ENCODE results near the gene POU2AF3.

The POU2AF3 gene

DNA sequence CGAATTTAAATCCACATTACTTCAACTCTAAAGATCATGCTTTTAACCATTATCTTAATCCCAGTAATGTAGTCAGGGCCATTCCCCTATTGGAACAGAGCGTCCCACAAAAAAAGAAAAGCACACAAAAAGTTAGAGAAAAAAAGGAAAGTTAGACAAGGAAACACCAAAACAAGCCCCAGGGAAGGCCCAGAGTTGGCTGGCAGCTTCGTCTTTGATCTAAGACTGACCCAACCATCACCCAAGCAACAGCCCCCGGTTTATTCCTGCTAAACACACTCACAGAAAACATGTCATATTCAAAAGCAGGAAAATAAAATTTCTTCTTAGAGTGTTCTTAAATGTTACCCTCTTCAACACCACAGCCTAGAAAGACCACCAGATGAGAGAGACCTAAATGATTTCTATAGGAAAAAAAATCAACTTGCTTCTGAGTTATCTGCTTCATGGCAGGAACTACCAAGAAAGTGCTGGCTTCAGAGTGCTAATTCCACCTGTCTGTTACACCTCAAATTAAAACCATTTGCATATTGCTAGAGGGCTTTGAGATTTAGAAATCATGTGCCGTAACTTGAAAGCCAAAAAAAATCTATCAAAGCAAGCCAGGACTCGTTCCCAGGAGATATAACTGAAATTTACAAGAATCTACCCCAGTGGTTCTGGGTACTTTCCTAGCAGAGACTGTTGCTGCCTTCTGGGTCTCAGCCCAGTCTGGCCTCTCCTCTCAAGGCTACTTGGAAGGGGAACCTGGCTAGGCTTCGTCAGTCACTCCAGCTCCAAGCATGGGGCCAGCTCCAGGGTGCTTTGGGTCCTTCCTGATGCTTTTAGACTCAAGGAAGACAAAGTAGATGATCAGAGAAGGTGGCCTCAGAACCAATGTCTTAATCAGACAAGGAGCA lies 31.2 kb downstream of the POU2AF3 start:
- no peak for DNase-seq (ENCODE audit: low spot score)

DNA sequence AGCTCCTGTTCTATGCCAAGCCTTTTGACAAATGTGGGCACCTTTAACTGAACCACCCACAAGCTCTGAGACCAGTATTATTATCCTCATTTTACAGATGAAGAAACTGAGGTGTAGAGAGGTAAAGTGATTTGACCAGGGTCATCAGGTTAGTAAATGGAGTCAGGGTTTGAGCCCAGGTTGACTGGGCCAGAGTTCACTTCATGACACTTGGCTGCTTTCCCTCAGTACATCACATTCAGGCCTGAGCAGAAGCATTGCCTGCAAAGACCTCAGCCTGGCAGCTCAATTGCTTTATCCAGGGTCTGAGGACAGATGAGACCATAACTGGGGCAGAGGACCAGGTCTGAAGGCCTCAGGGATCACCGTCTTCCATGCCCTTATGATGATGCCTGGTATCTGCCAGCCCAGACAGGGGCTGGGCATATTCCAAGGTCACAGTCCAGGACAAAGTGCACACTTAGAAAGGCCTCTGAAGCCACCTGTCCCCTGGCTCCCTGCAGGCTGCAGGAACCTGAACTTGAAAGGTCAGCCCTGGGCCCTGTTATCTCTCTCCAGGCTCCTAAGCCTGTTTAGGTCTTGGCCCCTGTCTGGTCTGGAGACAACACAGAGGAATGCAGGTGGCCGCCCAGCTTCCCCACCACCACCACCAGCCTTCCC lies 32.0 kb downstream of the POU2AF3 start:
- DNase-seq (ENCODE audit: low spot score): no peak

DNA sequence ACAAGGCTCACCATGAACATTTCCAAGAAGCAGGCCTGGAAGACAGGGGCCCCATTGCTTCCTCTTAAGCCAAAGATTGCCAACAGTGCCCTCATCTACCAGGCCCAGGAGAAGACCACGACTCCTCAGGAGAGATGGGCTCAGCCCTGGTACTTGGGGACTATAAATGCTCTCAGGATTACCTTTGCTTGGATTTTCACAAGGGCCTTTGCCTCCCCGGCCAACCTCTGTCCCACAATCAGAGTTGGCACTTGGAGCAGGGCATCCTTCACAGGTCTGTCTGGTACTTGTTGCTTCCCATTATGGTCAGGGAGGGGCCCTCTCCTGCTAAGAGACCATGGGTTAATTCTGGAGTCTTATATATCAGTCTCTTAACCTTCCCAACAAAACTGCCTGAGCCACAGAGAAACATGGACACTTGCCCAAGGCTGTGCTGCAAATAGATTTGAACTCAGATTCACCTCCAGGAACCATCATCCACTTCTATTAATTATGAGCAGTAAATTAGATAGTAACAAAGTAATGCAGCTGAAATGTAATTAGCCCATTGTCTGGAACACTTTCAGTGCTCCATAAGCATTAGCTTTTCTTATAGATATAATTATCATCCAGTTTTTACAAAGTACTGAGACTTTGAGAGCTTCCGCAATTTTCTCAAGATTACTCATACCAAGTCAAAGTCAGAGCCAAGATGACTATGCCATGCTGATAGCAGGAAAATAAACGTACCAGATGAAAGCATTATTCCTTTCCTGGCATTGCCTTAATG lies 33.5 kb downstream of the POU2AF3 start:
- DNase-seq (ENCODE audit: low spot score): no peak

DNA sequence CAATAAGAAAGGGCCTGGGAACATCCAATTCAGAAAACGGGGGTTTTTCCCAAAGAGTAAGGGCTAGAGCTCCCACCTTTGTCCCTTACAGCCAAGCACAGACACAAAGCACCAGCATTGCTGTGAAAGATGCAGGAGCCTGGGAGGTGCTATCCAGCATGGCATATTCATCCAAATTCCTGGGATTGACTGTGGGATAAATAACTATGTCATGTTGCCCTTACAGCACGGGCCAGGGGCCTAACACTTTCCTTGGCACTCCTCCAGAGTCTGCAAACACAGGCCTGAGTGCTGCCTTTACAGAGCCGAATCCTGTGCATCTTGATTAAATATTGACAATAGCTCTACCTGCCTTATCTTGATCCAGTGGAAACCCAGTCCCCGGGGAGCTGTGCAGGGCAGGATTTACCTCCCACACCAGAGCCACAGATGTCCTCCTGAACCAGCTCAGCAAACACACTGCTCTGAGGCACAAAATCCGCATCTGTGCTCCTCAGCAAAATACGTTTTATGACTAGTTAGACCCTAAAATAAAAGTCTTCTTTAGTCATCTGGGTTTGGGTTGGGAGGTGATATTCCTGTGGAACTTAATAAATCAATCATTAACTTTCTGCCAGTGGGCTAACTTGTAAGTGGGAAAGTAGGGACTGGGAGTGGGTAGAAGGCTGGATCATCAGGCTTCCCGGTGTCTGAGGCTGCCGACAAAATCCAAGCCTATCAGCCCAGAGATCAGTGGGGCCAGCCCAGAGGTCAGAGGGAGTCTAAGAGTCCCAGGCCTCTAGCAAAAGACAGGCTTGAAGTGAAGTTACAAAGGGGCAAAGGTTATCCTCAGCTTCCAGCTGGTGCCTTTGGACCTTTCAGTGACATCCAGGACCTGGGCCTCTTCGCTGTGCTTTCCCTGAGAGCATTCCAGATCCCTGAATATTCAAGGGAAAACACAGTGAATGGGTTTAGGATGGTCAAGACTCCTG lies 36.5 kb downstream of the POU2AF3 start:
- no peak for DNase-seq (ENCODE audit: low spot score)

DNA sequence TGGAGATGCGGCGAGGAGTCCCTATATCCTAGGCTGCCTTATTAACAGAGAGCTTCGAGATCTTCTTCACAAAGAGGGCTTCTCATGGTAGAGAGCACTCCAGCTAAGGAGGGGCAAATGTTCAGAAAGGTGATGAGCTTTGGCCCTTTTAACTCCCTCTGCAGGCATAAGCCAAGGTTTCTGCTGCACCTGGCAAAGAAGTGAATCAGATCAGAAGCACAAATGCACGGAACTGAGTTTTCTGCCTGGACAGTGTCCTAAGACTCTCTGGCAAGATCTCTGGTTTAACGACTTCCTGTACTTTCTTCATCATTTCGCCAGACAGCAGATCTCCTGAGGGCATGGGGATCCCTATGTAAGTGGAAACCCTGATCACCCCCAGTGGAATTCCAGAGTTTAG lies 37.2 kb downstream of the POU2AF3 start:
- DNase-seq (ENCODE audit: low spot score): no peak

DNA sequence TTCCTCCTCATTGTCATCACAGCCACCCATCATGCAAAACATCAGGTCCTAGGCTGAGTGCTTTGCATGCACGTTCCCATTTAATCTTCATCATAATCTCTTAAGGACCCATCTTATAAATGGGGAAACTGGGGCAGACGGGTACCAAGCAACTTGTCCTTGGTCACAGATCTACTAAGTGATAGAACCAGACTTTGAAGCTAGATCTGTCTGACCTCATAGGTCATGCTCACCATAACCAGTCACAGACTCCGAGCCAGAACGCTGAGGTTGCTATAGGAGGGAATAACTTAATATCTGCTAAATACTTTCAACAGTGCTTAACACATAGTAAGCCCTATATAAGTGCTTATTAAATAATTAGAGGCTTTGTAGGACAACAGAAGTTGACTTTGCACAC lies 37.7 kb downstream of the POU2AF3 start:
- DNase-seq (ENCODE audit: low spot score): no peak

DNA sequence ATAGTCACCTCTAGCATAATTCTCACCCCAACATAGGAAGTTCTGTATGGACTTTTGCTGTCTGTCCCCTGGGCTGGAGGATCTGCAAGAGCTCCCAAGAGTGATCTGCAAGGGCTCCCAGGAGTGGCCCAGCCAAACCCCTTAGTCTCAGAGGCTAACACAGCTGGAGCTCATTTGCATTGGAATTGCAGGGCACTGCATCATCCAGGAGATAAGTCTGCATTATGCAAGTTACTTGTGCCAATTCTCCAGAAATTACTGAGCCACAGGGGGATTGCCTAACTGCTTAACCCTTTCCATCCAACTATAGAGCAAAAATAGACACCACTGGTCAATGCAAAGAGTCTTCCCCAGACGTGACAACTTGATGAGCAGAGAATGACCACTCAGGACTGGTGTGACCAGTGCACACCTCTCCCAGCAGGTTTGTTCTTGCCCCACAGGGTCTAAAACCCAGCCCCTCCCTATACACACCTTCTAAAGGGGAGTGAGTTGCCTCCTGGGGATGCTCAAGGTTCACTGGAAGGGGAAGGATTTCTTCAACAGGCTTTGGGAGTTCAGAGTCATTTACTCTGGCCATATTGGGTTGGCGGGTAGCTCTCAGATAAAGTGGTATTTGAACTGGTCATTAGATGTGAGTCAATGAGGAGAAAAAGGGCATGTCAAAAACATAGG lies 38.4 kb downstream of the POU2AF3 start:
- DNase-seq (ENCODE audit: low spot score): no peak

DNA sequence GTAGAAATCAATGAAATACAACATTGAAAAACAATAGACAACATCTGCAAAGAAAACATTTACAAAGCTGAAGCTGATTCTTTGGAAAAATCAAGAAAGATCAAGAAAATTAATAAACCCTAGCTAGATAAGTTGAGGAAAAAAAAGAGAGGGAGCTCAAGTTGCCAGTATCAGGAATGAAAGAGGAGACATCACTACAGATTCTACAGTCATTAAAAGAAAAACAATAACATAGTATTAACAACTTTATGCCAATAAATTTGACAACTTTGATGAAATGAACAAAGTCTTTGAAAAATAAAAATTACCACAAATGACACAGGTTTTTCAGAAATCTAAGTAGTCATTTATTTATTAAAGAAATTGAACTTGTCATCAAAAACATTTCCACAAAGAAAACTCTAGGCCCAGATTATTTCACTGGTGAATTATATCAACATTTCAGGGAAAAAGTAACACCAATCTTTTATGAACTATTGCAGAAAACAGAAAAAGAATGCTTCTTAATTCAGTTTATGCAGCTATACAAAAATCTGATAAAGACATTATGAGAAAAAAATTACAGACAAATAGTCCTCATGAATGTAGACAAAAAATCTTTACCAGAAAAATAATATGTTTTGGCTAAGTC lies 41.5 kb downstream of the POU2AF3 start:
- no peak for DNase-seq (ENCODE audit: low spot score)

DNA sequence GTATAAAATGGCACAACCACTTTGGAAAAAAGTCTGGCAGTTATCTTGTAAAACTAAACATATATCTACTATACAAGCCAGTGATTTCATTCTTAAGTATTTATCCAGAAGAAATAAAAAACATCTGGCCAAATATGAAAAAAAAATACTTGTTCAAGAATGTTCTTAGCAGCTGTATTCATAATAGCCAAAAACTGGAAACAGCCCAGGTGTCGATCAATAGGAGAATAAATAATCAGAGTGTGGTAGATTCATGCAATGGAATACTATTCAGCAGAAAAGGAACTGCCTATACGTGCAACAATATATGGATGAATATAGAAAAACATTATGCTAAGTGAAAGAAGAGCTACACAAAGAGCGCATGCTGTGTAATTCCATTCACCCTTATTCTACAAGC lies 44.0 kb downstream of the POU2AF3 start:
- DNase-seq (ENCODE audit: low spot score): no peak

DNA sequence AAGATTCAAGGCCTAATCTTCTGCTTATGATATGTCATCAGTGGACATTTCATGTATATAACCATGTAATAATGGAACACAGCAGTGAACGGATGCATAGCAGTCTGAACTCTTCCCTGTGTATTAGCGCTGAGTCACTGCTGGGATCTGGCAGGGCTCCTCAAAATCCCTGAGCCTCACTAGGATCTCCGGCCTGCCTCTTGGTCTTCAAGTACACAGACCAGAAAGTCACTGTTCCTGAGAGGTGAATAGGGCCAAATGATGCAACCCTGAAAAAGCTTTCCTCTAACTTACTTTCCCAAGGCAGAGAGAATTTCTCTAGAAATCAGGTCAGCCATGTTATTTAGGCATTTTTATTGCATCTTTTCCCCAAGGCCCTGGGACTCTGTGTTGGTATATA lies 45.7 kb downstream of the POU2AF3 start:
- DNase-seq (ENCODE audit: low spot score): no peak

DNA sequence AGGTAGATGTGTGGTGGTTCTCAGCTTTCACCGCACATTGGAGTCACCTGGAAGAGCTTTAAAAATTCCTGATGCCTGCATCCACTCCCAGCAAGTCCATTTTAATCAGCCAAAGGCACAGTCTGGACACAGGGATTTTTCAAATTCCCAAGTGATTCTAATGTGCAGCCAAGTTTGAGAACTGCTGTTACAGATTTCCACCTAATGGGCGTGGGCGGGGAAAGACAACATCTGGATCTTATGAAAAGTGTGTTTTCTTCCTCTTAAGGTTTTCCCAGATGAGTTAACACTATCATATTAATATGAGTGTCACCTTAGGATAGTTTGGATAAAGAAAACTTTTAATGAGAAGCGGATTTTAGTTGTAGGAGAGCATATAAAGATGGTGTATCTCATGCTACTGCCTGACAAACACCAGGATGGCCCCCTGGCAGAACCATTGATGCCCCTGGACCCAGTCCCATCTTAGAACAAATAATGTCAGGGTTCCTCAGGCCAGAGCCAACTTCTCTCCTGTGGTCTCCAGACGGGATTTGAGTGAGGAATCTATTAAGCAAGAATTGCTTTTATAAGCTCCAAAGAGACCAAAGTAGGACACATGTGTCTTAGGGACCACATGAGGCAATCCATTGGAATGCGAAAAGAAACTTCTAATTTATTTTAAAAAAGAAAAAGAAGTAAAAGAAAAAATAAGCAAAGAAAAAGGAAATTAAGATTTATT lies 48.8 kb downstream of the POU2AF3 start:
- no peak for DNase-seq (ENCODE audit: low spot score)

DNA sequence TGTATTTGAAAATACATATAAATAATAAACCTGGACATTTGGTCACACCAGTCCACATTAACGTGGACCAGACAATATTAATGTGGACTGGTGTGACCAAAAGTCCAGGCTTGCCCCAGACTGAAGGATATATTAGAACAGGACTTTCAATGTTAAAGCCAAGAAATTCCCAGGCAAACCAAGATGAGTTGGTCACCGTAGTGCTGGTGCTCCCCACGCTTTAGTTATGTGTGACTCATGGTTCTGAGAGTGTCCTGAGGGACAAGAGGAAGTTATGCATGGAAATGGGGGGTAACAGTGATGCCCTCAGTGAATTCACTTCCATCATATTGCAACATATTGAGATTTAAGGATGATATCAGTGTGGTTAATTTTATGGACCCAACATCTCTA lies 49.4 kb downstream of the POU2AF3 start:
- no peak for DNase-seq (ENCODE audit: low spot score)

DNA sequence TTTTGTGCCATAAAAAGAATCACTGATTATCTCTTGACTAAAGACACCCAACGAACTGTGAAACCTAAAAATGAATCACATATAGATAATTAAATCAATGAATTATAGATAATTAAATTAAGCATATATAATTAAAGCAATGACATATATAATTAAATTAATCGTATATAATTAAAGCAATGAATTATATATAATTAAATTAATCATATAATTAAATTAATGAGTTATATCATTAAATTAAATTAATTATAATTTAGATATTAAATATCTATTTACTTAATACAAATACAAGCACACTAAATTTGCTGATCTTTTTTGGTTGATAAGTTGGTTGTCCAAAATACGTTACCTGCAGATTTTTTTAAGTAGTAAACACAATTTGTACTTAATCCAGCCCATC lies 49.8 kb downstream of the POU2AF3 start:
- DNase-seq (ENCODE audit: low spot score): no peak

DNA sequence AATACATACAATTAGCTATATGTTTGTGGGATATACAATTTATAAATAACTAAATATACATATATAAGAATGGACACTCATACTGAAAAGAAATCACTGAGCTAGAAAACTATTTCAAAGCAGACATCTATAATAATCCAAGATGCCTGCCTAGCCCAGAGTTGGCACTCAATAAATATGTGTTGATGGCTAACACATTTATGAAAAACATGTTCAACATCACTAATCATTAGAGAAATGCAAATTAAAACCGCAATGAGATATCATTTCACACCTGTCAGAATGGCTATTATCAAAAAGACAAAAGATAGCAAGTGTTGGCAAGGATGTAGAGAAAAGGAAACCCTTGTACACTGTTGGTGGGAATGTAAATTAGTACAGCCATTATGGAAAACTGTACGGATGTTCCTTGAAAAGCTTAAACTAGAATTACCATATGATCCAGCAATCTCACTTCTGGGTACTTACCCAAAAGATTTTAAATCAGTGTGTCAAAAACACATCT lies 50.9 kb downstream of the POU2AF3 start:
- DNase-seq (ENCODE audit: low spot score): no peak

DNA sequence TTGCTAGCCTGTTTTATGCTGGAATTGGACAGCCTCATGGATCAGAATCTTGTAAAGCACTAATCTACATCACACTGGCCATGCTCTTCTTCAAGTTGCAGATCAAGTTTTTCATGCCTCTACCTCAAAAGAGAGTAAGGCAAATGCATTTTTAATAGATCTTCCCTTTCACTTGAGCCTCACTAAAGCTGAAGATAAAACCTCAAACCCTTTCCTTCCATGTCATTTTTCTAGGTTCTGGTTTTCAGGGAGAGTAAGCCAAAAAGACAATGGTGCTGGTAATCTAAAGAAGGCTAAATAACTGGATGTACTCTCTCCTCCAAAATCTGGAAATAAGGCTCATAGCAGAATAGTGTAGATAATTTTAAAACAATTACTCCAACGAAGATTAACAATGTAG lies 52.5 kb downstream of the POU2AF3 start:
- DNase-seq (ENCODE audit: low spot score): no peak

DNA sequence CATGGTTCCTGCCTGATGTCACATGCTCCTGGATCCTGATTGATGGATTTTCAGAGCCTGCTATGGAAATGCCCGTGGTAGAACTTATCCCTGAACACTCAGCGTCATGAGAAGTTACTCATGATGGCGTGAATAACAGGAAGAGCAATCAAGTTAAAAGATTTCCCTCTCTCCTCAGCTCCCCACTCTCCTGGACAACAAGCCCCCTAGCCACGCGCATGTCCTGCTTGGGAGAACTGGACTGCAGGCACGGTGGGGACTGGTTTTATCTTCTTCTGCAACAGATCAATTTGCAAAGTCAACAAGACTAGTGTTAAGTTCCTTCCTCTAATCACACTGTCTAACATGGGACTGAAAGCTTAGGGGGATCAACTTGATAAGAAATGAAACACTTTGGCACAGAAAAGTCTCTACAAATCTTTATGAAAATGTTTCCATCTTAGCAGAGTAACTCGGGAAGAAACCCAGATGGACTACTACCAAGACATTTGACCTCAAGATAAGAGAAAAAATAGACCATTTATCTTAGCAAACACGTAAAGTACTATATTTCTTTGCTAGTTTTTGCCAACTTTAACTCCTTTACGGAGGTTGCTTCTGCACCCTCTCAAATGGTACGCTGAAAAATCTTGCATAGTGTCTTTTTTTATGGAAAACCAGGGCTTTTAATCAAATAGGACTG lies 53.2 kb downstream of the POU2AF3 start:
- no peak for DNase-seq (ENCODE audit: low spot score)

DNA sequence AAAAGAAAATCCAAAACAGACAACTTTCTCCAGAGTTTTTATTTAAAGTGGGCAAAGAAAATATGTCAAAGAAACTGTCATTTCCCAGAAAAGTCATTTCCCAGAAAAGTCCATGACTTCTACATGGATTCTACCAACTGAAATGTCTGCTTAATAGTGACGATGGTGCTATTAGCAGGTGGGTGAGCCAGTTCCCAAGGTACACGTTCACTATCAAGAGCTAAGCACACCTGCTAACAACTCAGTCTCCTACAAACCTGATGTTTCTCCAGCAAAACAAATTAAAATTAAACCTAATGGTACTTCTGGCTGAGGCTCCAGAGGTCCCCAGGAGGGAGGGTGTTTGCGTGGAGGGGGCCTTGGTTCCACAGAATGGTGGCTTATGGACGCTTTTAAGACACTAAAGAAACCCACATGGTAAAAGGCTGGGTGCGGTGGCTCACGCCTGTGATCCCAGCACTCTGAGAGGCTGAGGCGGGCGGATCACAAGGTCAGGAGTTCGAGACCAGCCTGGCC lies 53.9 kb downstream of the POU2AF3 start:
- DNase-seq (ENCODE audit: low spot score): no peak

DNA sequence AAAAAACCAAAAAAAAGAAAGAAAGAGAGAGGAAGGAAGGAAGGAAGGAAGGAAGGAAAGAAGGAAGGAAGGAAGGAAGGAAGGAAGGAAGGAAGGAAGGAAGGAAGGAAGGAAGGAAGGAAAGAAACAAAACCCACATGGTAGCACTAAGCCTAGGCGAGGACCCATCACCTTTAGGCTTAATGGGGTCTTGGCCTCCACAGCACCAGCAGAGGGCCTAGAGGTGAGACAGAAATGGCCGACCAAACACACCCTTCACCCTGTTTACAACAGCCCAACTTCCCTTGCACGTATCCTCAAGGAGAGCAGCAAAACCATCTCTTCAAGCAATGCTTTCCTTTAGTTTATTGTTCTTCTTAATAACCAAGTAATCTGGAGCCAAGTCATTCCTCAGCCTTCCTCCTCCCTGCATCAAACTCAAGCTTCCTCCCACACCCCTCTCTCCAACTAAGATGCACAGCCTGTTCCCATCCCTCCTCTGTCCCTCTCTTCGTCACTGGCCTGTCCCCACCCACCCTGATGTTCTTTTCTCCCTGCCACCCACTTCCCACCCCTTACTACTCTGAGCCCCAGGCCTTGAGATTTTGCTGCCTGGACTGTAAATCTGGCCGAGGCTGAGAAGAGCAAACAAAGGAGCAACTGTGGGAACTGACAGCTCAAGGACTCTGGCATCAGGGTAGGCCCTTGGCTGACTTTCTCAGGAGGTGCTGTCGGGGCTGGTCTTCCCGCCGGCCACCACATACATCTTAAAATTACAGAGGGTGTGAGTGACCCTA lies 54.8 kb downstream of the POU2AF3 start:
- no peak for DNase-seq (ENCODE audit: low spot score)

Measured in HuH-7.5 (cell line).